ENCODE data around the gene PILRA.

The PILRA gene

DNA sequence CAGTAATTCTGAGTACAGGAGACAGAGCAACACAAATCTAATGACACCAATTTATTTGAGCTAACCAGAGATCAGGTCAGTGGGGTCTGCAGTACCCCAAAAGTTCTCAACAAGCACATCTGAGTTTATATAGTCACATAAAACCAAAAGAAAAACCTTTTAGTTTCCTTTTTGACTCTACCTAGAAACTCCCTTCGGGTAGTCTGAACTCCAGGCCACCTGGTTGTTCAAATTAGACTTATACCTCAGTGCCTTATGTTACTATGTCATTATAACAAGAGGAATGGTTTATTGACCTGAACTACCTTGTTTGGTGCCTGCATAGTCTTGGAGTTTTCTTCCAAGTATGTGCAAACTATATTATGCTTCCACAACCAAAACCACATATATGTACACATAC, 40.6 kb downstream of the PILRA start:
- no peak for TF ChIP-seq CTCF (IDR thresholded peaks at IDR 0.05; ENCODE audit: extremely low read depth, insufficient read depth, missing control alignments)
- no peak for DNase-seq (ENCODE audit: low spot score)
- in situ Hi-C loops (cut with MboI; ENCODE audit: low pct_unique_long_range_greater_than_20kb, low sequenced_read_pairs, unreplicated experiment): no loop called here

DNA sequence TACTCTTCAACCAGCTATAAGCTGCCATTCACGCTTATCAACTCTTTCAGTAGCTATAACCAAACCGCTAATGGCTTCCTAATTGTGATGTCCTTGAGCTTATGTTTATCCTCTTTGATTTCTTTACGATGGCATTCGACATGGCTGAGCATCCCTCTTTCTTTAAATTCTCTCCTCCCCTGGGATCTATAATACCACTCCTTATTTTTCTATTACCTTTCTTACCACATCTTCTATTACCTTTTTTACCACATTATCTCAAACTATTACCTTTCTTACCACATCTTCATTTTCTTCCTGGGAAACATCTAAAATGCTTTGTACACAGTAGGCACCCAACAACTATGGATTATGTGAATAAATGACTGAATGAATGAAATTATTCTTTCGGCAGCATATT, 42.2 kb downstream of the PILRA start:
- in situ Hi-C loops (cut with MboI; ENCODE audit: low pct_unique_long_range_greater_than_20kb, low sequenced_read_pairs, unreplicated experiment): no loop called here
- DNase-seq (ENCODE audit: low spot score): no peak
- TF ChIP-seq CTCF (IDR thresholded peaks at IDR 0.05; ENCODE audit: extremely low read depth, insufficient read depth, missing control alignments): no peak

DNA sequence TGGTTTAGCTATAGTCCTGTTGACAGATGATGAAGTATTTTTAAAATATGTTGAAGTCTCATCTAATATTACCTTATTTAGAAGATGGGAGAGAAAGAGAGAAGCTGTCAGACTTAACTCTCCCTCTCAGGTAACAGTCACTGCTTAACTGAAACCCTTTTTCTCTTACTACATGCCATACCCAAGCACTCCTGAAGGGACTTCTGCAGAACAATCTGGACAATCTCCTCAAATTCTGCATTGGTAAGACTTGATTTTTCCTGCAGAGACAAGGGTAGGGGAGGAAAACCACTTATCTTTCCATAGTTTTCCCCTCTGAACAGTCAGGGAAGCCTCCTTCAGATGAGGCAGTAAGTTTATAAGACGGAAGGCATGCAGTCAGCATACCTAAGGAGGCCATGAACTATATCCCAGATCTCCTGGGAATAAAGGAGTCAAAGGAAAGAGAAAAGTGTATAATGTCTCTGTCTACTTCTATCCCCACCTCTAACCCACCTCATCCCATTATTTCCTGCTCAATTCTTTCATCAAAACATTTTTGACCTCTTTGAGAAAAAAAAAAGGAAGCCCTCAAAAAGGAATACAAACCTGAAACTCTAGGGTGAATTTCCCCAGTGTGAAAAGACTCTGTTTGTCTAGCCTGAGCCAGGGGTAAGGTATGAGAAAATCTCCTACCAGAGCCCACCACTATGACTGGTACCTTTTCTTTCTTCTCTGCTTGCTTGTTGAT, 45.8 kb downstream of the PILRA start:
- DNase-seq (ENCODE audit: low spot score): no peak
- in situ Hi-C loops (cut with MboI; ENCODE audit: low pct_unique_long_range_greater_than_20kb, low sequenced_read_pairs, unreplicated experiment): no loop called here
- TF ChIP-seq CTCF (IDR thresholded peaks at IDR 0.05; ENCODE audit: extremely low read depth, insufficient read depth, missing control alignments): no peak

GRCh38 chr7:100419660-100420226, 46.5 kb downstream of the PILRA start:
- no peak for DNase-seq (ENCODE audit: low spot score)
- in situ Hi-C loops (cut with MboI; ENCODE audit: low pct_unique_long_range_greater_than_20kb, low sequenced_read_pairs, unreplicated experiment): no loop called here

DNA sequence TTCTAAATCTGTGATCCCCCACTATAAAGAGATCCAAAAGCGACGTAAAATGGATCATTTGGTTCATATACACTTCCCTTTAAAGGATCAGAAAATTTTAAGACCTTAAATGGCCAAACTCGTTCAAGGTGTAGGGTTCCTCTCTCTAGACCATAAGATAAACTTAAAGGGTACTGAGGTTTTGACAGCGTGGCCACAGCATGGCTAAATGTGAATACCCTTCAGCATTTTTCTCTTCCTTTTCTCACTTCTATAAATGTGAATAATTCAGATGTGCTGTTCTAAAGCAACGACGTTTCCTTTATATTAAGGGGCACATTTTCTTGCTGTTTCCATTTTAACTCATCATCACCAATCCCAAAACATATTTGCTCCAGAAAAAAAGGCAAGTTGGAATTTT, 50.0 kb downstream of the PILRA start:
- no peak for TF ChIP-seq CTCF (IDR thresholded peaks at IDR 0.05; ENCODE audit: extremely low read depth, insufficient read depth, missing control alignments)
- DNase-seq (ENCODE audit: low spot score): no peak
- in situ Hi-C loops (cut with MboI; ENCODE audit: low pct_unique_long_range_greater_than_20kb, low sequenced_read_pairs, unreplicated experiment): no loop called here

More at GRCh38 chr7:100419660-100420226, 46.5 kb downstream of the PILRA start:
- TF ChIP-seq CTCF (IDR thresholded peaks at IDR 0.05; ENCODE audit: extremely low read depth, insufficient read depth, missing control alignments): no peak

- DNase-seq (ENCODE audit: low spot score): no peak
- no peak for TF ChIP-seq CTCF (IDR thresholded peaks at IDR 0.05; ENCODE audit: extremely low read depth, insufficient read depth, missing control alignments)
- in situ Hi-C loops (cut with MboI; ENCODE audit: low pct_unique_long_range_greater_than_20kb, low sequenced_read_pairs, unreplicated experiment): no loop called here
Observed at GRCh38 chr7:100425347-100425746, 52.1 kb downstream of the PILRA start.

Data from GM13977 (cell line).